GM12891 (cell line): ENCODE measurements around the gene TTC13.

ENCODE experiments used
- PAX5 ChIP-seq: IDR thresholded peaks from 2 replicates; pipeline ENCODE4 v1.6.1; 2011; ENCODE audit warnings: low read length, moderate library complexity, mild to moderate bottlenecking; ENCODE audit not compliant: insufficient read depth, severe bottlenecking
- POLR2A ChIP-seq: IDR thresholded peaks from 2 replicates; pipeline ENCODE4 v1.6.1; 2011; ENCODE audit warnings: low read depth, low read length, control low read depth
- POLR2AphosphoS5 ChIP-seq: IDR thresholded peaks from 2 replicates; pipeline ENCODE4 v1.6.1; 2011; ENCODE audit warnings: low read depth, low read length, control low read depth
- POU2F2 ChIP-seq: IDR thresholded peaks from 2 replicates; pipeline ENCODE4 v1.6.1; 2011; ENCODE audit warnings: low read depth, mild to moderate bottlenecking, control low read depth, low read length, moderate library complexity
- SPI1 ChIP-seq: IDR thresholded peaks from 2 replicates; pipeline ENCODE4 v1.6.1; 2011; ENCODE audit warnings: low read depth, low read length, control low read depth
- TAF1 ChIP-seq: IDR thresholded peaks from 2 replicates; pipeline ENCODE4 v1.6.1; 2011; ENCODE audit warnings: low read depth, low read length, control low read depth

- TF ChIP-seq POLR2A = no peak
- TF ChIP-seq POLR2AphosphoS5 = no peak
- no peak for TF ChIP-seq TAF1
- no peak for TF ChIP-seq SPI1
- no peak for TF ChIP-seq PAX5
- no peak for TF ChIP-seq POU2F2
Measured at GRCh38 chr1:230857077-230857476, 121.6 kb downstream of the TTC13 start.
